ENCODE data around the gene ANKRD62. TPM values are rescaled to one million over a fixed set of nuclear protein-coding genes. Genes with fewer than 3 reads are reported as not detected.

The ANKRD62 gene
- total RNA-seq, 2 donors from 2014 or later: 0.05 TPM; not detected in 1

GRCh38 chr18:12154361-12154760 is 60.7 kb downstream of the ANKRD62 start:
- DNase-seq (ENCODE audit: low spot score): no peak
- intact Hi-C loops (cut with DNase I): no loop called here

- DNase-seq (ENCODE audit: low spot score): no peak
- intact Hi-C loops (cut with DNase I): no loop called here
These were observed 62.4 kb downstream of the ANKRD62 start for GRCh38 chr18:12155996-12156395.

- intact Hi-C loops (cut with DNase I): no loop called here
These were observed 65.8 kb downstream of the ANKRD62 start for GRCh38 chr18:12159446-12159845.

GRCh38 chr18:12162786-12163185 is 69.1 kb downstream of the ANKRD62 start:
- intact Hi-C loops (cut with DNase I): no loop called here
- no peak for DNase-seq (ENCODE audit: low spot score)

More at GRCh38 chr18:12159446-12159845, 65.8 kb downstream of the ANKRD62 start:
- no peak for DNase-seq (ENCODE audit: low spot score)

GRCh38 chr18:12165038-12165768 is 71.6 kb downstream of the ANKRD62 start:
- no peak for DNase-seq (ENCODE audit: low spot score)
- intact Hi-C loops (cut with DNase I): no loop called here

Other genes starting within 250 kb of the ANKRD62 start
- gene CHMP1B, start 242.4 kb upstream of the ANKRD62 start, total RNA-seq: 10 to 100 TPM; 44.0 to 44.4 TPM
- 10 to 100 TPM; 26.2 to 39.6 TPM for gene MPPE1, start 185.5 kb upstream of the ANKRD62 start, total RNA-seq
- 10 to 100 TPM; 14.9 to 31.5 TPM for gene IMPA2, start 112.3 kb upstream of the ANKRD62 start, total RNA-seq
- gene CIDEA, start 160.5 kb downstream of the ANKRD62 start, total RNA-seq: under 1 TPM in 1 of 2 donors, not detected in 1; 0.24 TPM
- gene TUBB6, start 214.4 kb downstream of the ANKRD62 start, total RNA-seq: 100 to 1,000 TPM; 274 to 288 TPM

Data from posterior vena cava (tissue), 2 donors.